Fibroblast of skin of left quadriceps (primary cell): ENCODE data around the gene PCDH12.

ENCODE experiments used
- DNase-seq, 2 experiments: peaks; one replicate each; pipeline ENCODE4 v3.0.0-alpha.2; 2013; ENCODE audit warnings: low read depth in 2 of 2

The PCDH12 gene

DNA sequence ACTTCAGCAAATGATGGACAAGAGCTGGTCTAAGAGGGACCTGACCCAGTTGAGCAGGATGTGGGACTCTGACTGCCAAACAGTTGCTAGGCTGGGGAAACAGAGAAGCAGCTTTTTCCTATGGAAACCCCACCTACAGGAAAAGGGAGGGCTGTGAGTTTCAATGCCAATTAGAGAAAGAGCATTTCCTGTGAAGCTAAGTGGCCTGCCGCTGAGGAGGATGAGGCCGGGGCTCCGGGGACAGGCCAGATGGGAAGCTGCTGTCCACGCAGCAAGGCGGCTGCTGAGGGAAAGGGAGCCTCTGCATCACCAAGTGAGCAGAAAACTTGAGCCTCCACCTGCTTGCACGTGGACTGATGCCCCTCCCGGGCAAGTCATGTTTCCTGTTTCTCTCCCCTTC lies at the start of gene PCDH12:
Gene PCDH12 (minus strand): TSS at position 90 of the 400 bp plus-strand sequence. CDS start 351 bp downstream, outside the sequence.
- DNase-seq, result no peak

DNA sequence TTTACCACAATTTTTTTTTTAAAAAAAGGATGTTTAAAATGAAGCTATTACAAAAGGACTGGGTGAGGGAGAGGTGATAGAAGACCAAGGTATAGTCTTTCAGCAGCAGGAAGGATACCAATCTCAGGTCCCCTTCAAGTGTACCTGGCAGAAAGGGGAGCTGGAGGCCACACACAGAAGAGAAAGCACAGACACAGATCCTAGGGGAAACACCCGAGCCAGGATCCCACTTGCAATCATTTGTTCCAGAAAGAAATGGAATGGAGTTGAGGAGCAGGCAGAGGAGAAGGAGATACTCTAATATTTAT lies 49.2 kb upstream of the PCDH12 start:
- no peak for DNase-seq

DNA sequence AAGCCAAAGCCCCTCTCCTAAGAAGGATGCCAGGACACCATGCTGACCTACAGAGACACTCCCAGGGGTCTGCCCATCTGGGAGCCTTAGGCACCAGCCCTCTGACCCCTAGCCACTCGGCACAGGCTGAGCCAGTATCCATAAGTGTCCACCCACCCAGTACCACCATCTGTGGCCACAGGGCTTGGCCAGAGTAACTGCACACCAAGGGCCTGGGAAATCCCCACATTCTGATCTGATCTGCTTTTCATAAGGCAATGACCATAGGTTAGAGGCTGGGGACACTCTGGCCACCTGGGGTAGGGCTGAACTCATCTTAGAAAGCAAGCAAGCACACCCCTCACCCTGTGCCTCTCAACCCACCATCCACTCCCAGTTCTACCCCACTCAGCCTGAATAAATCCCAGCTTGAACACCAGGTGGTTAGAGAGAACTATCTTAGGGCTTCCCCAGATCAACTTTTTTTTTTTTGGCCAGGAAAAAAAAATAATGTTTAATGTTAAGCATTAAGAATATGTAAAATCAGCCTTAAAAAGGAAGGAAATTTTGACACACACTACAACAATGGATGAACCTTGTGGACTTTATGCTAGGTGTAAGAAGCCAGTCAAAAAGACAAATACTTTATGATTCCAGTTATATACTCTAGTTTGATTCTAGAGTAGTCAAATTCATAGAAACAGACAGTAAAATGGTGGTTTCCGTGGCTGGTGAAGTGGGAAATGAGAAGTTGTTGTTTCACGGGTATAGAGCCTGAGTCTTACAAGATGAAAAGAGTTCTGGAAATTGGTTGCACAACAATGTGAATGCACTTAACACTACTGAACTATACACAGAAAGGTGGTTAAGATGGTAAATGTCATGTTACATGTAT lies 48.6 kb upstream of the PCDH12 start:
- DNase-seq, result no peak

DNA sequence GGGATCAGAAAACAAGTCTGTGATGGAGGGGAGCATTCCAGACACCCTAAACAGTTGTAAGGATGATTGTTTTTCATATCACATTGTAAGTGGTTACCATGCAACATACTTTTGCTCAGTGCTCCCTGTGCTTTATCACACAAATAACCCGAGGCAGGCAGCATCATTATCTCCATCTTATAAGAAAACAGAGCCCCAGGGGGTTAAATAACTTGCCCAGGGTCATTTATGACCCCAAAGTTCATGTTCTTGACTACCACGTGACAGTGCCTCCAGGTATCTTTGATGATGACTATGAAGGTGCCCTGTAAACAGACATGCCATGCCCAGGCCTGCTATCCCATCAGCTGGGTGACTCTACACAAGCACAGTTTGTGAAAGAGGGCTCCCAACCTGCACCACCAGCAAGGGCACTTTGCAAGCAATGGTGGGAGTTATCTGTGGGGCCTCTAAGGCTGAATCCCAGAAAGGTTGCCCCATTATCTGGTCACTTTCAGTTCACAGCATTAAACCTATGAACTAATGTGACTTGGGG lies 45.3 kb upstream of the PCDH12 start:
- no peak for DNase-seq

DNA sequence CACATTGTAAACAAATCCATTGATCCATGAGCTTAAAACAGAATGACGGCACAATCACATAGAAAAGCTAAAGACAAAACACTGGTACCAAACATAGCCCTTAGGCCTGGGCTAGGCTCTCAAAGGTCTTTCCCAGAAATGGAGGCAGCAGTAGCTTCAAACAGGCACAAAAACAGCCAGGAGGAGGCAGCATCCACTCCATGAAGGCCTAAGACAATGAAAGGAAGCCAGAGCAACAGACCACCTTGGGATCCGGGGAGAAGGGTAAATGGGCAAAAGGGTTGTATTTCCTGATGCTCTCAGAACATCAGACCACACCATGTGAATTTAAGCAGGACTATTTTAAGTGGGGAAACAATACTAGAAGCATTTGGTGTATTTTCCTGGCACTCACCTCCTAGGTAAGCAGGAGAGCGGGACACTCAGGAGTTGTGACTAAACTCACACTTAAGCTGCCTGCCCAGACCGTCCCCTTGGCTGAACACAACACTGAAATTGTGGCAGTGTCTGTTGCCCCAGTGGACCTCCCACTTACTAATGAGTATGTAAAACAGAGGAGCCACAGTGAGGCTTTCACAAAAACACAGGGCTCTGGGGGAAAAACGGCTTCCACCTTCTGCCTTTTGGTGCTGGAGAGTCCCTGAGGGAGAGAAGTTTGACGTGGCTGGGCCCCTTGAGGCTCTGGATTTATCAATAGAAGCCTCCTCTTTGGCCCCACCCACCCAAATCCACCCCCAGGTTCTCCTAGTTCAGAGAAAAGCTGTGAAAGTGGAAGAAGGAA lies 42.9 kb upstream of the PCDH12 start:
- DNase-seq, result no peak

DNA sequence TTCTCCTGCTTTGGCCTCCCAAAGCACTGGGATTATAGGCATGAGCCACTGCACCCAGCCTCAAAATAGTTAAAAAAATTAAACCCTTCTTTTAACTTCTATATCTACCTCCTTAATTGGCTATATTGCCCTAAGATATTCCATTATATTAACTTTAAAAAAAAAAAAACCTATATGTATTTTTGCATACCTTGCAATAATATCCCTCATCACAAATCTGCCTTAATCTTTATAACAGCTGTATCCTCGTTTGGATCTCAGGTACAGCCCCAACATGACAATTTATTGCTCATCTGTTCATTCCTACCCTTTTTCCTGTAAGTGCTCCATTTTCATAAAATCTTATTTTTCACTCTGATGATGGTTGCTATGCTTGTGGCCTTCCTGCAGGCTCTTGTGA lies 42.2 kb upstream of the PCDH12 start:
- no peak for DNase-seq

DNA sequence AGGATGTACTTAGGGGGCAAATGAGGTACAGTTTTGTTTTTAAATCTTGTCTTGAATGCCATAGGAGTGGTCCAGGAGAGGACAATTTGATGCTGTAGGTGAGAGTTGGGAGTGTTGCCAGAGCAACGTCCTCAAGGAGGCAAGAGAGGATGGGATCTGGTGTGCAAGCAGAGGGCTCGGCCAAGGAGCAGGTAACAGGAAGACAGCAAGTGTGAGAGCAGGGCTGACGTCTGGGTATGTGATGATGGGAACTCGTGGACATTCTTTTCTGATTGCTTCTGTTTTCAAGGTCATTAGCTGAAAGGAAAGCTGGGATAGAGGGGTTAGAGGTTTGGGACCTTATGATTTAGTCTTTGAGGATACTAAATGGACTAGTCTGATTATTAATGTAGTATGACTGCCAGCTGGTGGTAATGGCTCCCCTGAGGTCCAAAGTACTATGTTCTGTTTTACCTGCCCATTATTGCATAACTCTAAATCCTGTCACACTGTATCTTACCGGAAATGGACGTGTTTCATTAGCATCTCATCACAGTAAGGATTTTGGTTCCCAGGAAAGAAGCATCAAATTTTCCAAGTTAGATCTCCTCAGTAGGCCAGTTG lies 39.5 kb upstream of the PCDH12 start:
- DNase-seq, result no peak

DNA sequence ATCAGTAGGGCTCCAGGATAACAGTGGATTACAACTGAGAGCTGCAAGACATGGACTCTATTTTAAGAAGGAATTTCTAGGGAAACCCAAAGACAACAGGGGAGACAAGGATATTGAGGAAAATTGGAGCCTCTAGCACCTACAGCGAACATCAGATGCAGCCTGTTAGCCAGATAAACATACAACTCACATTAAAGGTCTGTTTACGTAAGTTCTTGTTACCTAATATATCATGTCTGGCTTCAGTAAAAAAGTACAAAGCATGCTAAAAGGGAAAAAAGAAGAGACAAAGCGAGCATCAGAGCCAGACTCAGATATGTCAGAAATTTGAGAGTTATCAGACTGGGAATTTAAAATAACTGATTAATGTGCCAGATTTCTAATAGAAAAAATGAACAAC lies 37.7 kb upstream of the PCDH12 start:
- no peak for DNase-seq

DNA sequence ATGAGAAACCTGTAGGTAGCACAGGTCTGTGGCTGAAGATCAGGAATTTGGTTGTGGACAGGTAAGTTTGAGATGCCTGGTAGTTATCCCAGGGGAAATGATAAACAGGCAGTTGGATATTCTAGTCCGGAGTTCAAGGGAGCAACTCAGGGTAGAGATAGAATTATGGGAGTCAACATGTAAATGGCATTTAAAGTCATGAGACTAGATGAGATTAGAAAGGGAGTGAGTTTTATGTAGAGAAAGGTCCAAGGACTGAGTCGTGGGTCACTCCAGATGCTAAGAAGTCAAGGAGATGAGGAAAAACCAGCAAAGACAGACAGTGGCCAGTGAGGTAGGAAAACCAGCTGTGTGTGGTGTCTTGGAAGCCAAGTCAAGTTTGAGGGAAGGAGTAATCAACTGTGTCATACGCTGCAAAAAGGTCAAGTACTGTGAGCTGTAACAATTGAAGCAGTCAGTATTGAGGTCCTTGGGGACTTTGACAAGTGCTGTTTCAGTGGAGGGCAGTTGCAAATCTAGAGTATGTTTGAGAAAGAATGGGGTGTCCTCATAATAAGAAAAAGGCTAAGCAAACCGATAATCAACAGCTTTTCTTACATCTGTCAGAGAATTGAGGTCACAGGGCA lies 36.6 kb upstream of the PCDH12 start:
- no peak for DNase-seq

DNA sequence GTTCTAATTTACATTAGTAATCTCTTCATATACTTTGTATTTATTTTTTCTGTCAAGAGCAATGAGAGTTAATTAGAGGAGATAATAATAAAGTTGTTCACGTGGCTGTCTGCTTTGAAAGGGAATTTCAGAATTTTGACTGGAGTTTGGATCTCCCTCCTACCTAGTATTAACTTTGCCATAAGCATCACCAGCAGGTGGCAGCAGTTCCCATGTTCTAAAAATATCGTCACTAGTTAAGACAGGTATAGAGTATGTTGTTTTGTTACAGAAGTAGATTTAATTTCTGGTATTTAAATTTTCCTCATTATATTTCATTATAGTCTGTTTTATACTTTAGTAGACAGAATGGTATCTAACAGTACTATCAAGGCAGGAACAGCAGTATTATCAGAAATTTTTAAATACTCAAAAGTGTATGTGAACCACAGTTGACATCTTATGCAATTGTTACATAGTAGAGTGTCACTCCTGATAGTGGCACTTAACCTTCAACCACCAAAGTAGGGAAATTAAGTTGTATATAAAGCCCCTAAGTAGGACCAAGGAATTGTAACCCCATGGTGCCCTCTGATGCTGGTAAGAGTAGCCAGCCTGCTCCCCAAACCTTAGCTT lies 34.5 kb upstream of the PCDH12 start:
- DNase-seq, result peak in 1 of 2 experiments; percentile 28

DNA sequence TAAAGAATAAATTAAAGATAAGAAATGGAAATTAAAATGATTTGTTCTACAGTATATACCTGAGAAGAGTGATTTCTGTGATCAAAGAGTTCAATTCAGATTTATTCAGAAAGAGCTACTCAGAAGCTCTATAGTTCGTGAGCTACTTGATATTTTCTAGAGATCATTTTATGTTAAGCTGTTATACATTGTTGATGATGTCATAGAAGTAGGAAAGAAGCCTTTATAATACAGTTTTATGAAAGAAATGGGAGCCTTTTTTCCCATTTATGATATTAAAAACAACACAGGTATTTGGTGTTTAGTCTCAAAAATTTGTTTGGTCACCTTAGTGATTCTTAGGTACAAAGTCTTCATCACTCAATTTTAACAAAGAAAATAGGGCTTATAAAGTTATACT lies 31.7 kb upstream of the PCDH12 start:
- DNase-seq, result no peak

DNA sequence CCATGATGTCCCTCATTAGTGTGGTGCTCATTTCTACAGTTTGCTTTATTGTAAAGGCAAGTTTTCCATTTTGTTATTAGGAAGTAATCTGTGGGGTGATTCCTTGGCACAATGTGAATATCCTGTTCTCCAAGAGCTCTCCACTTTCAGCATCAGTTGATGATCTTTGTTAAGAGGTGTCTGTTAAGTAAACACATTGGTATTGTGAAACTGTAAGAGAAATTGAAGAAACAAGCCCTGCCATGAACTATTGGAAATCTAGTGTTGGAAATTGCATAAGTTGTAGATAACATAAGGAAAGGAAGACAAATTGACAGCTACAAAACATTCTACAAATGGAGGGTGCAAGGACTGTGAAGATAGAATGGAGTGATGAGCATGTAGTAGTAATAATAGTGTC lies 28.1 kb upstream of the PCDH12 start:
- DNase-seq, result no peak

DNA sequence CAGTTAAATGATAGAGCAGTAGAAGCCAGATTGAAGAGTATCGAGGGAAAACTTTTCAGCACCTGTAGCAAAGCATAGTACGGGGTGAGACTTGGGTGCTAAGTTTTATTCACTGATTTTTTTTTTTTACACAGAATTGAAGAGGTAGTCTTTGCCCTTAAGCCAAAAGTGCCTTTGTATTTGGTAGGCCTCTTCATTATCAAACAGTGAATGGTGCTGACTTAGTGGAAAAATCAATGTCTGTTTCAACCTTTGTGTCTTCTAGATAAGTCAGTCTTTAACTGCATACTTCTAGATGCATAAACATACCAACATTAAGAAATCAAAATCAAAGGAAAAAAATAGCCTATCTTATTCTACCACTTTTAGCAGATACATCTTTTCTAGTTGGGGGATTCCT lies 24.6 kb upstream of the PCDH12 start:
- DNase-seq, result no peak

DNA sequence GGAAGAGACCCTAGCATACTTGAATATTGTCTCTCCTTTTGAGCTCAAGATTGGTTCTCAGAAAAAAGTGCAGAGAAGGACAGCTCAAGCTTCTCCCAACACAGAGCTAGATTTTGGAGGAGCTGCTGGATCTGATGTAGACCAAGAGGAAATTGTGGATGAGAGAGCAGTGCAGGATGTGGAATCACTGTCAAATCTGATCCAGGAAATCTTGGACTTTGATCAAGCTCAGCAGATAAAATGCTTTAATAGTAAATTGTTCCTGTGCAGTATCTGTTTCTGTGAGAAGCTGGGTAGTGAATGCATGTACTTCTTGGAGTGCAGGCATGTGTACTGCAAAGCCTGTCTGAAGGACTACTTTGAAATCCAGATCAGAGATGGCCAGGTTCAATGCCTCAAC lies 20.4 kb upstream of the PCDH12 start:
- no peak for DNase-seq

DNA sequence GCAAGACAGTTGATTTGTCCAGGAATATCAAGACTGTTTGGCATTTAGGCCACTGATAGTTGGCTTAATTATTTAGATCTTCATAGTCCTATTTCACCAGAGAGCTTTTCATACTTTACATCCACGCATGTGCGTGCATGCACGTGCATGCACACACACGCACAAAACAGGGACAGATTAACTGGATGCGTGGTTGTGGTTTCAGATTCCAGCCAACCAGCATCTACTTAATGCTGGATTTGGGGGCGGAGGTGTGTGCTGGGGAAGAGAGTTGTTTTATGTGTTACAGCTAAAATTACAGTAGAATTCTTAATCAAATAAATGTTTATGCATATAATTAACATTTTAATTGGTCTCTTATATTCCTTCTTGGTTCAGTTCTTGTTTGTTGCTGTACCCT lies 18.2 kb upstream of the PCDH12 start:
- no peak for DNase-seq

DNA sequence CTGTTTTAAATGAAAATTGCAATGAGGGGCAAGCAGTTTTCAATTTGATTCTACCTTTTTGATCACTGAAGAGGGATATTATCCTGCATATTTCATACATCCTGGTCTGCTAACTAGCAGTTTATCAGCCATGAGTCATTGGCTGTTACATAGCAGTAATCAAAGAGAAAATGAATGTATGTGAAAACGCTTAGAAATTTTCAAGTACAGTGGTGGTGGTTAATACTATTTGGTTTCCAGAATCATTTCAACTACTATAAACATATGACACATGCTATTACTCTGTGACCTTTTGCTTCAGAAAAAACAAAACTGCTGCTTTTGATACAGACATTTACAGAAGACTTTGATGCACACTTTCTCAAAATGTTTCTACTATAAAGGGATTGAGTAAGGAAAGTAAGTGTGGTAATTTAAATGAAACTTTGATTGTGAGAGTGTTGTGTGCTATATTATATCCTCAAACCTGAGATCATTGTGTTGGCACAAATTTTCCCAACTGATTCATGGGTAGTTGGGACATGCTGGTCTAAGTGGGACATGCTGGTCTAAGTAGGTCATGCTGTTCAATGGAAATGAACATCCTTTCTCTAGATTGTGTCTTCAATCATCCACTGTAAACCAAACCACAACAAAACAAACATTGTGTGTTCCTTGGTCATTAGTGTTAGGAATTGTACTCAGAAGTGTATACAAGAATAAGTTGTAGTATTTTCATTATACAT lies 16.0 kb upstream of the PCDH12 start:
- DNase-seq, result no peak

DNA sequence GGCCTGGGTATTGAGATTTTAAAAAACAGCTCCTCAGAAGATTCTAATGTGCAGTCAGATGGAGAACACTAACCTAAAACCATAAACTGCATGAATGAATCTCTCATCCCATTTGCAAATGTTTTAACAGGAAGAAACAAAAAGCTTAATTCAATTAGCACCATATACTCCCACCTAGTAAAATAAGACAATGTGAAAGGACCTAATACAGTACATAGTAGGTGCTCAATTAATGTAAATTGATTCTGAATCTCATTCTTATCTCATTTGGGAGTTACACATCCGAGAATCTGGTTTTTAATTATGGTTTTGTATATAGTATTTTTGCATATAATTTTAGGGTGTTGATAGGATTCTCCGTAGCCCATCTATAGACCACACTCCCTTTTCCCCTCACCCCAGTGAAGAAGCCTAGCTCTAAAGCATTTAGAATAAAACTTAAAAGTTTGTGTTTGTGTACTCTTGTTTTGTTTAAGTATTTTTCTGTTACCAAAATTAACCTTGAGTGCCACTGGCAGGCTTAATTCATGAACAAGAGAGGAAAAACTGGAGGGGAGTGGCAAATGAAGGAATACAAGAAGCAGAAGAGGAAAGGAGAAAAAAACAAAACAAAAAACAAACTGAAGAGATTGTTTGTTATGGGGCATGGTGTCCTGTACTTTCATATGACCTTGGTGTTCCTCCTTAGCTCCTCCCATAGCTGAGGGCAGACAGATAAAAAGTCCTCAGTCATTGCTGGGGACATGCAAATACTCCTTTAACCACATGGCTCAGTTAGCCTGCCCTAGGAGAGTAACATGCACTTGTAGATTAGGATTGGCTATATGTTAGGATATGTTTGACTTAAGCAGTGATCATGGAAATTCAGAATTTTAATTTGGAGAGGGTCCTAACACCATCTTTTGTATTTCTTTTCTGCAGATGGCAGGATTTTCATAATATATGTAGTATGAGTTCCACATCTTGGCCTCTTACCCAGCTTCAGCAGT lies 12.1 kb upstream of the PCDH12 start:
- no peak for DNase-seq

DNA sequence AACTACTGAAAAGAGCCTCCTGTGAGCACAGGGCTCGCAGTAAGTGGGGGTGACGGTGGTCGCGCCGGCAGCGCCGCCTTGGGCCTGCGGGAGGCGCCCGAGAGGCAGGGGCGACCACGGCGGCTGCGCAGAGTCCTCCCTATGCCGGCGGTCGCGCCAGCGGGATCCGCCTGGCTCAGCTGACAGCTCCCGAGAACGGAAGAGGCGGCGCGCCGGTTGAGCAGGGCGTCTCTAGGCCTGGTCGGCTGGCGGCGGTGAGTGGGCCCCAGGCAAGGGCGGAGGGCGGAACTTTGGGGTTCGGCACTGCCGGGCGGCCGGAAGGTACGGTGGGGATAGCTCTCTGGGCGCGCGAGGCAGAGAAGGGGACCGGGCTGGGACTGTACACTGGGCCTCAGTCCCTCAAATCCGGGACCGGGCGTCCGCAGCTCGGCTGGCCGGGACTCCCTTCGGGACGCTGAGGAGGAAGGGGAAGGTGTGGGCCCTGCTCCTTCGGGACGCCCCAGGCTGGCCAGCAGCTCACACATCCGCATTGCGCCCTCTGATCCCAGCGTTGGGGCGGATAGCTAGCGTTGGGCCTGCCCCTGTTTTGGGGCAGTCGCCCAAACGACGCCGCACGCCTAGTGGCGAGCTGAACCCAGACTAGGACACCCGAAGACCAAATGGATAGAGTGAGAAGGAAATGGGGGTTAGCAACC lies 11.1 kb upstream of the PCDH12 start, which contains the start of gene RNF14:
Gene RNF14 (plus strand): TSS at position 192 of the 695 bp plus-strand sequence. CDS start 4,484 bp downstream, outside the sequence.
- peak; percentile 80 to 81 for DNase-seq

DNA sequence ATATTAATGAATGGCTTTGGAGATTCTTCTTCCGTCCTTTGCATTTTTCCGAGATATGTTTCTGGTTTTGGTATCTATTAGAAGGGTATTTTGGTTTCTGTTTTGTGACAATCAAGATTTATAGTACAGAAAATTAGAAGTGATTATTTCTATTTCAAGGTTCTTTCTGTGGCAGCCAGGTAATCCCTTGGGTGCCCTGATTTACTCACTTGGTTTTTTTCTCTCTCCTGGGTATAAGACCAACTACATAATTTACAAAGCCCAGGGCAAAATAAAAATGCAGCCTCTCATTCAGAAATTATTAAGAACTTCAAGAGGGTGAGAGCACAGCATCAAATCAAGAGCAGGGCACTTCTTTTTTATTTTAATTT lies 8.9 kb upstream of the PCDH12 start:
- DNase-seq, result no peak
